ENCODE measurements around the gene NAP1L4.

NAP1L4 gene

GRCh38 chr11:2899080-2899783, 92.9 kb downstream of the NAP1L4 start:
- no peak overlapping the region for H3K4me3 ChIP-seq (ENCODE audit: low read depth, low read length)
- in situ Hi-C loops (cut with HindIII; ENCODE audit: low sequenced_read_pairs): no loop called here
- TF ChIP-seq CTCF (IDR thresholded peaks at IDR 0.05; ENCODE audit: low read depth, low read length, missing control alignments): no peak
- DNase-seq (ENCODE audit: low read depth): no peak

DNA sequence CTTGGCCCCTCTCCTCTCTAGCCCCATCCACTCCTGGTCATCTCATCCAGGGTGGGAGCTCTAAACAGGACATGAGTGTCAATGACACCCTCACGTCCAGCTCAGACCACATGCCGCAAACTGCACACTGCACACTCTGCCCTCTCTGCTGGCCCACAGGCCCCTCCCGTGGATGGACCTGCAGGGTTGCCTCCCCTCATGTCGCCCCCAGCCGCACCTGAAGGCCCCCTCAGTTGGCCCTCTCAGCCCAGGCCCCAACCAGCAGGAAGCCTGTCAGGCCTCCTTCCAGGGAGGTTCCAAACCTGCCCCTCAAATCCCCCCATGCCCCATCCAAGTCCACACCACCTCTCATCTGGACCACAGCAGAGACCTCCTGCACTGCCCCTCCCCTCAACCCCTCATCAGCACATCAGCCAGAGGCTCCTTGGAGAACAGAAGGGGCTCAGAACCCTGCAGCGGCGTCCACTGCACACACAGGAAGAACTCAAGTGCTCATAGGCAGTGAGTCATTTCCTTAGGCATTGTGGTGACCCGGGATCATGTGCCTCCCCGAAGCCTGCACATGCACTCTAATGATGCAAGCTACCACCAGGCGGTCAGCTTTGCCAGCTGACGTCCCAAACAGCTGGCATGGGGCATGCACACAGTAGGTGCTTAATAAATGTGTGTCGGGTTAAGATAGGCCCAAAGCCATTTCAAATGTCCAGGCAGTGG, 93.6 kb downstream of the NAP1L4 start:
- peak; percentile 59 for DNase-seq (ENCODE audit: low read depth)
- TF ChIP-seq CTCF (IDR thresholded peaks at IDR 0.05; ENCODE audit: low read depth, low read length, missing control alignments): no peak
- in situ Hi-C loops (cut with HindIII; ENCODE audit: low sequenced_read_pairs): no loop called here
- H3K4me3 ChIP-seq (ENCODE audit: low read depth, low read length): no peak overlapping the region

- H3K4me3 ChIP-seq (ENCODE audit: low read depth, low read length): no peak overlapping the region
- no peak for TF ChIP-seq CTCF (IDR thresholded peaks at IDR 0.05; ENCODE audit: low read depth, low read length, missing control alignments)
- no peak for DNase-seq (ENCODE audit: low read depth)
- in situ Hi-C loops (cut with HindIII; ENCODE audit: low sequenced_read_pairs): no loop called here
These were observed 95.1 kb downstream of the NAP1L4 start for GRCh38 chr11:2897048-2897447.

DNA sequence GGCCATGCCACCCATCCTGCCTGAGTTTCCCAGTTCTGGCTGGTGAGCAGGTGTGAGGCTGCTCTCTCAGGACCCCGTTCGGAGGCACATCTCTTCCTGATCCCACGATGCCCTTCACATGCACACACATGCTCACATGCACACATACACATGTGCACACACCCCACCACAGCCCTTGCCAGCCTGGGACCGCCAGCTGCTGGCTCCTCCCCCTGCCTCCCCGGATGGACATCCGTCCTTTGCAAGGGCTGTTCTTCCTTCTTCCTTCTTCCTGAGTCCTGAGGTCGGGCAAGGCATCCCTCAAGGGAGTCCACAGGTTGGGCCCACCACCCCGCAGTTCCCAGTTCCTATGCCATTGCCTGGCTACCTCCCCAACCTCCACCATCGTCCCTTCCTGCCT, 96.1 kb downstream of the NAP1L4 start:
- DNase-seq (ENCODE audit: low read depth): no peak
- no peak overlapping the region for H3K4me3 ChIP-seq (ENCODE audit: low read depth, low read length)
- in situ Hi-C loops (cut with HindIII; ENCODE audit: low sequenced_read_pairs): no loop called here
- TF ChIP-seq CTCF (IDR thresholded peaks at IDR 0.05; ENCODE audit: low read depth, low read length, missing control alignments): no peak
